NOMO-1 treated with dmso at 0.1 percent for 144 hours (cell line): Measurements from ENCODE around the gene CORO2A.
"Not testable (repeated sequence)": the region's sequence is repeated elsewhere in the genome, so short reads cannot be mapped to it uniquely, and the experiment has no call there.

Source experiments
- DNase-seq: peaks from one replicate; lab custom pipeline; 2025; ENCODE audit not compliant: unreplicated experiment; lab: John Stamatoyannopoulos, UW

CORO2A gene

GRCh38 chr9:98087420-98088354 lies 104.8 kb downstream of the CORO2A start:
- DNase-seq, result no peak

- no peak for DNase-seq
These were observed 106.0 kb downstream of the CORO2A start for GRCh38 chr9:98086461-98086860.

- DNase-seq, result no peak
These were observed 106.5 kb downstream of the CORO2A start for GRCh38 chr9:98085944-98086343.

- DNase-seq, result no peak
These were observed 107.4 kb downstream of the CORO2A start for GRCh38 chr9:98085058-98085457.

GRCh38 chr9:98084396-98084795 lies 108.0 kb downstream of the CORO2A start:
- no peak for DNase-seq

GRCh38 chr9:98083566-98084183 lies 108.8 kb downstream of the CORO2A start:
- DNase-seq, result no peak

- DNase-seq, result no peak
These were observed 109.4 kb downstream of the CORO2A start for GRCh38 chr9:98083061-98083501.

- no peak for DNase-seq
These were observed 110.8 kb downstream of the CORO2A start for GRCh38 chr9:98081477-98082219.

GRCh38 chr9:98080780-98081179 lies 111.7 kb downstream of the CORO2A start:
- DNase-seq, result no peak

- no peak for DNase-seq
These were observed 112.1 kb downstream of the CORO2A start for GRCh38 chr9:98080326-98080725.

- DNase-seq, result no peak
These were observed 113.5 kb downstream of the CORO2A start for GRCh38 chr9:98078895-98079294.

- not testable (repeated sequence) for DNase-seq
These were observed 115.9 kb downstream of the CORO2A start for GRCh38 chr9:98076514-98076890.

- no peak for DNase-seq
These were observed 117.1 kb downstream of the CORO2A start for GRCh38 chr9:98075332-98075805.

GRCh38 chr9:98074115-98074990 lies 118.1 kb downstream of the CORO2A start:
- DNase-seq, result no peak

GRCh38 chr9:98071737-98072136 lies 120.7 kb downstream of the CORO2A start:
- DNase-seq, result no peak
